Trophoblast cell (in vitro differentiated cells and primary cell): ENCODE data around the gene TIMM10. TPM values are rescaled to one million over a fixed set of nuclear protein-coding genes. Genes with fewer than 3 reads are reported as not detected.
A peak's percentile ranks its signal among the peaks of the same experiment; 100 is the strongest.

Source experiments
- DNase-seq, 2 donors: peaks; one replicate each; pipeline ENCODE4 v3.0.0-alpha.2; 2016
- H2AFZ ChIP-seq: 2 replicates; pipeline ENCODE4 v1.6.1; 2013; ENCODE audit warnings: low read length, moderate library complexity, mild to moderate bottlenecking; ENCODE audit not compliant: insufficient read depth, poor library complexity
- H2AK5ac ChIP-seq: 2 replicates; pipeline ENCODE4 v1.6.1; 2013; ENCODE audit warnings: mild to moderate bottlenecking, low read length
- H2BK120ac ChIP-seq: 2 replicates; pipeline ENCODE4 v1.6.1; 2013; ENCODE audit warnings: low read length, mild to moderate bottlenecking, moderate library complexity; ENCODE audit not compliant: insufficient read depth, poor library complexity
- H2BK12ac ChIP-seq: 2 replicates; pipeline ENCODE4 v1.6.1; 2013; ENCODE audit warnings: mild to moderate bottlenecking, low read length, moderate library complexity
- H2BK5ac ChIP-seq: 2 replicates; pipeline ENCODE4 v1.6.1; 2013; ENCODE audit warnings: low read length, low read depth, moderate library complexity, mild to moderate bottlenecking; ENCODE audit not compliant: poor library complexity
- H3K14ac ChIP-seq: 2 replicates; pipeline ENCODE4 v1.6.1; 2013; ENCODE audit warnings: mild to moderate bottlenecking, low read length
- H3K18ac ChIP-seq: 2 replicates; pipeline ENCODE4 v1.6.1; 2013; ENCODE audit warnings: mild to moderate bottlenecking, low read length
- H3K23ac ChIP-seq: 2 replicates; pipeline ENCODE4 v1.6.1; 2013; ENCODE audit warnings: low read length
- H3K27ac ChIP-seq: 2 replicates; pipeline ENCODE4 v1.5.1; 2013; ENCODE audit warnings: low read depth, mild to moderate bottlenecking, inconsistent platforms, low read length, moderate library complexity
- H3K27me3 ChIP-seq: 2 replicates; pipeline ENCODE4 v1.6.1; 2013; ENCODE audit warnings: inconsistent platforms, mild to moderate bottlenecking, low read length, moderate library complexity; ENCODE audit not compliant: insufficient read depth
- H3K36me3 ChIP-seq, 2 experiments: 1 replicate in 1 of 2; 2 replicates in 1 of 2; pipeline ENCODE4 v1.6.1; 2013; ENCODE audit warnings: low read length in 2 of 2, mild to moderate bottlenecking in 2 of 2, moderate library complexity in 1 of 2; ENCODE audit not compliant: insufficient read depth in 2 of 2, control insufficient read depth in 1 of 2
- H3K4ac ChIP-seq: 2 replicates; pipeline ENCODE4 v1.6.1; 2013; ENCODE audit warnings: low read depth, mild to moderate bottlenecking, low read length, moderate library complexity
- H3K4me1 ChIP-seq, 2 experiments: 1 replicate in 1 of 2; 2 replicates in 1 of 2; pipeline ENCODE4 v1.6.1; 2013; ENCODE audit warnings: low read length in 2 of 2, mild to moderate bottlenecking in 2 of 2, moderate library complexity in 1 of 2; ENCODE audit not compliant: insufficient read depth in 2 of 2, control insufficient read depth in 1 of 2
- H3K4me2 ChIP-seq: 2 replicates; pipeline ENCODE4 v1.6.1; 2013; ENCODE audit warnings: inconsistent platforms, mild to moderate bottlenecking, low read length, moderate library complexity
- H3K4me3 ChIP-seq: 2 replicates; pipeline ENCODE4 v1.5.1; 2013; ENCODE audit warnings: mild to moderate bottlenecking, low read depth, low read length, inconsistent platforms
- H3K79me1 ChIP-seq: one replicate; pipeline ENCODE4 v1.6.1; 2013; ENCODE audit warnings: low read length
- H3K79me2 ChIP-seq: 2 replicates; pipeline ENCODE4 v1.6.1; 2013; ENCODE audit warnings: low read length, mild to moderate bottlenecking; ENCODE audit not compliant: control insufficient read depth, insufficient read depth, poor library complexity
- H3K9ac ChIP-seq: 2 replicates; pipeline ENCODE4 v1.6.1; 2013; ENCODE audit warnings: mild to moderate bottlenecking, low read length
- H3K9me3 ChIP-seq: 2 replicates; pipeline ENCODE4 v1.6.1; 2013; ENCODE audit warnings: low read depth, mild to moderate bottlenecking, control low read depth, inconsistent platforms, low read length; ENCODE audit not compliant: insufficient read depth
- H4K12ac ChIP-seq: 2 replicates; pipeline ENCODE4 v1.6.1; 2013; ENCODE audit warnings: low read depth, mild to moderate bottlenecking, low read length, moderate library complexity
- H4K8ac ChIP-seq: 2 replicates; pipeline ENCODE4 v1.6.1; 2013; ENCODE audit warnings: low read depth, mild to moderate bottlenecking, low read length, moderate library complexity
- H4K91ac ChIP-seq: one replicate; pipeline ENCODE4 v1.6.1; 2013; ENCODE audit warnings: low read depth, mild to moderate bottlenecking, low read length, moderate library complexity
- WGBS: extraction: QIAGEN DNeasy Blood & Tissue Kit; methylation state at CpG from one replicate; pipeline ENCODE4 v1.1.7; 2013; ENCODE audit warnings: missing lambda C conversion rate; ENCODE audit not compliant: insufficient read length, insufficient coverage; ENCODE audit errors: extremely low coverage; 5-methylcytosine and 5-hydroxymethylcytosine counted together
- polyA plus RNA-seq: library from polyadenylated mRNA; stranded (reverse); fragments of 200-250 nt; gene quantifications from 2 replicates; pipeline ENCODE4 v1.2.3, GENCODE V29; 2013

TIMM10 gene
- 61.0 and 61.7 TPM in 2 replicates for polyA plus RNA-seq

GRCh38 chr11:57530596-57531507 is at the start of gene TIMM10:
Gene TIMM10 (minus strand): TSS chr11:57530754. CDS start chr11:57530189, 565 bp downstream.
- Histone ChIP-seq H2BK5ac (peak within 1 kb of the TSS; percentile 5), H3K9me3 (no peaks in the 10 kb centered on the region), H3K4ac (peak within 1 kb of the TSS; percentile 22), H3K27ac (no peak within 1 kb of the TSS), H3K27me3 (no peaks in the 10 kb centered on the region), H3K79me1 (no peaks in the 10 kb centered on the region), H3K79me2 (peaks cover 4% of the 10 kb centered on the region), H3K9ac (peak within 1 kb of the TSS; percentile 54), H3K4me2 (peak within 1 kb of the TSS; percentile 89), H2BK12ac (no peak within 1 kb of the TSS), H3K4me3 (peak within 1 kb of the TSS; percentile 76), H4K8ac (peak within 1 kb of the TSS; percentile 86), H3K14ac (no peak within 1 kb of the TSS), H3K18ac (no peak within 1 kb of the TSS), H2AK5ac (peak within 1 kb of the TSS; percentile 52), H4K91ac (peak within 1 kb of the TSS; percentile 58), H2BK120ac (no peak within 1 kb of the TSS), H3K23ac (no peak within 1 kb of the TSS), H2AFZ (peak within 1 kb of the TSS; percentile 42), H4K12ac (peak within 1 kb of the TSS; percentile 65), H3K4me1 (peaks cover 6 to 9% of the 10 kb centered on the region in 2 experiments), H3K36me3 (peaks cover 4 to 7% of the 10 kb centered on the region in 2 experiments)
- WGBS: no CpG with 5 or more reads among the region's 49 CpGs
- peak; percentile 95 to 97 for DNase-seq

- H3K79me1 ChIP-seq: no peaks in the 10 kb centered on the region
- no CpG with 5 or more reads among the region's 4 CpGs for WGBS
- H2BK120ac ChIP-seq: no peak overlapping the region
- H2BK12ac ChIP-seq: no peak overlapping the region
- no peak overlapping the region for H3K9ac ChIP-seq
- H3K4me3 ChIP-seq: no peak overlapping the region
- H4K8ac ChIP-seq: no peak overlapping the region
- DNase-seq: no peak
- H3K79me2 ChIP-seq: no peaks in the 10 kb centered on the region
- H3K27me3 ChIP-seq: no peaks in the 10 kb centered on the region
- H3K4ac ChIP-seq: no peak overlapping the region
- no peak overlapping the region for H2AFZ ChIP-seq
- H2AK5ac ChIP-seq: no peak overlapping the region
- no peak overlapping the region for H3K14ac ChIP-seq
- no peaks in the 10 kb centered on the region for H3K36me3 ChIP-seq
- H2BK5ac ChIP-seq: no peak overlapping the region
- H3K27ac ChIP-seq: no peak overlapping the region
- H4K91ac ChIP-seq: no peak overlapping the region
- no peaks in the 10 kb centered on the region for H3K9me3 ChIP-seq
- no peak overlapping the region for H3K23ac ChIP-seq
- no peaks in the 10 kb centered on the region for H3K4me1 ChIP-seq
- no peak overlapping the region for H3K4me2 ChIP-seq
- no peak overlapping the region for H3K18ac ChIP-seq
- no peak overlapping the region for H4K12ac ChIP-seq
These were observed 43.5 kb upstream of the TIMM10 start for GRCh38 chr11:57574061-57574460.

GRCh38 chr11:57571606-57572005 is 41.1 kb upstream of the TIMM10 start:
- Histone ChIP-seq H4K12ac (no peak overlapping the region), H2BK5ac (no peak overlapping the region), H2AK5ac (peak overlapping the region; percentile 6), H2BK12ac (no peak overlapping the region), H3K9ac (no peak overlapping the region), H3K18ac (no peak overlapping the region), H2BK120ac (no peak overlapping the region), H3K23ac (no peak overlapping the region), H3K4me3 (no peak overlapping the region), H3K4ac (no peak overlapping the region), H3K4me1 (peaks cover 0 to 3% of the 10 kb centered on the region in 2 experiments), H2AFZ (no peak overlapping the region), H3K27me3 (peaks cover 4% of the 10 kb centered on the region), H3K79me2 (no peaks in the 10 kb centered on the region), H3K36me3 (no peaks in the 10 kb centered on the region), H3K9me3 (no peaks in the 10 kb centered on the region), H4K91ac (no peak overlapping the region), H3K14ac (no peak overlapping the region), H4K8ac (no peak overlapping the region), H3K27ac (no peak overlapping the region), H3K4me2 (no peak overlapping the region), H3K79me1 (peaks cover 2% of the 10 kb centered on the region)
- WGBS: no CpG with 5 or more reads among the region's 2 CpGs
- no peak for DNase-seq

- Histone ChIP-seq H3K4me1 (peaks cover 0 to 3% of the 10 kb centered on the region in 2 experiments), H2BK12ac (no peak overlapping the region), H4K8ac (no peak overlapping the region), H2AFZ (no peak overlapping the region), H3K4me2 (peak overlapping the region; percentile 96), H3K23ac (no peak overlapping the region), H3K9ac (no peak overlapping the region), H3K4ac (no peak overlapping the region), H3K79me2 (no peaks in the 10 kb centered on the region), H2AK5ac (no peak overlapping the region), H3K27ac (no peak overlapping the region), H4K91ac (no peak overlapping the region), H3K36me3 (no peaks in the 10 kb centered on the region), H3K27me3 (peaks cover 4% of the 10 kb centered on the region), H2BK5ac (no peak overlapping the region), H4K12ac (no peak overlapping the region), H3K14ac (no peak overlapping the region), H3K79me1 (peaks cover 2% of the 10 kb centered on the region), H3K9me3 (no peaks in the 10 kb centered on the region), H3K18ac (no peak overlapping the region), H3K4me3 (no peak overlapping the region), H2BK120ac (no peak overlapping the region)
- no CpG with 5 or more reads among the region's 6 CpGs for WGBS
- peak in 1 of 2 donors; percentile 70 for DNase-seq
These were observed 37.8 kb upstream of the TIMM10 start for GRCh38 chr11:57568330-57568766.
